Subcutaneous abdominal adipose tissue (tissue), 5 donors: ENCODE results near the gene POLK.

Source experiments
- H3K27ac ChIP-seq: one replicate; pipeline ENCODE4 v1.7.0; 2013; ENCODE audit warnings: low read depth, mild to moderate bottlenecking, inconsistent platforms, low read length, moderate library complexity
- H3K27me3 ChIP-seq, 5 donors: one replicate each; pipeline ENCODE4 v1.7.0; 2013; ENCODE audit warnings: low read length in 5 of 5, inconsistent platforms in 1 of 5; ENCODE audit not compliant: control insufficient read depth in 5 of 5, insufficient read depth in 4 of 5
- H3K36me3 ChIP-seq, 5 donors: one replicate each; pipeline ENCODE4 v1.7.0; 2013; ENCODE audit warnings: low read length in 5 of 5; ENCODE audit not compliant: control insufficient read depth in 5 of 5, insufficient read depth in 5 of 5
- H3K4me1 ChIP-seq, 5 donors: one replicate each; pipeline ENCODE4 v1.7.0; 2013; ENCODE audit warnings: low read length in 5 of 5, mild to moderate bottlenecking in 3 of 5, moderate library complexity in 1 of 5; ENCODE audit not compliant: control insufficient read depth in 5 of 5, insufficient read depth in 5 of 5
- H3K4me3 ChIP-seq, 5 donors: one replicate each; pipeline ENCODE4 v1.7.0; 2013; ENCODE audit warnings: low read length in 5 of 5, low read depth in 1 of 5
- H3K9ac ChIP-seq, 5 donors: one replicate each; pipeline ENCODE4 v1.7.0; 2013; ENCODE audit warnings: low read length in 5 of 5, mild to moderate bottlenecking in 4 of 5, moderate library complexity in 3 of 5
- H3K9me3 ChIP-seq, 5 donors: one replicate each; pipeline ENCODE4 v1.7.0; 2013; ENCODE audit warnings: low read length in 5 of 5; ENCODE audit not compliant: control insufficient read depth in 5 of 5
- donor health status: healthy.
- donor health status: healthy.
- donor health status: healthy.
- donor health status: healthy.
- donor health status: healthy.

The POLK gene

GRCh38 chr5:75534734-75535133 is 23.0 kb downstream of the POLK start:
- no peak overlapping the region for H3K27ac ChIP-seq

GRCh38 chr5:75536147-75536546 is 24.5 kb downstream of the POLK start:
- Histone ChIP-seq H3K9ac (no peak overlapping the region), H3K27me3 (no peaks in the 10 kb centered on the region), H3K27ac (no peak overlapping the region), H3K9me3 (peaks cover 4 to 15% (median 8%) of the 10 kb centered on the region in 5 donors), H3K4me1 (peaks cover 0 to 11% (median 10%) of the 10 kb centered on the region in 5 donors), H3K4me3 (no peak overlapping the region), H3K36me3 (peaks cover 0 to 9% (median 3%) of the 10 kb centered on the region in 5 donors)

More at GRCh38 chr5:75534734-75535133, 23.0 kb downstream of the POLK start:
- Histone ChIP-seq H3K36me3 (peaks cover 0 to 9% (median 3%) of the 10 kb centered on the region in 5 donors), H3K9ac (no peak overlapping the region), H3K4me3 (no peak overlapping the region), H3K27me3 (no peaks in the 10 kb centered on the region), H3K4me1 (peaks cover 0 to 11% (median 10%) of the 10 kb centered on the region in 5 donors), H3K9me3 (peaks cover 4 to 15% (median 8%) of the 10 kb centered on the region in 5 donors)

- no peak overlapping the region for H3K9ac ChIP-seq
- peaks cover 4 to 15% (median 8%) of the 10 kb centered on the region in 5 donors for H3K9me3 ChIP-seq
- H3K27ac ChIP-seq = no peak overlapping the region
- H3K4me1 ChIP-seq = peaks cover 0 to 11% (median 10%) of the 10 kb centered on the region in 5 donors
- H3K4me3 ChIP-seq = no peak overlapping the region
- peaks cover 0 to 9% (median 3%) of the 10 kb centered on the region in 5 donors for H3K36me3 ChIP-seq
- no peaks in the 10 kb centered on the region for H3K27me3 ChIP-seq
Measured at GRCh38 chr5:75536694-75537360, 25.1 kb downstream of the POLK start.

- no peak overlapping the region for H3K4me3 ChIP-seq
- H3K27me3 ChIP-seq = no peaks in the 10 kb centered on the region
- no peak overlapping the region for H3K9ac ChIP-seq
- peaks cover 0 to 11% (median 10%) of the 10 kb centered on the region in 5 donors for H3K4me1 ChIP-seq
- peaks cover 4 to 14% (median 8%) of the 10 kb centered on the region in 5 donors for H3K9me3 ChIP-seq
- peaks cover 0 to 9% (median 3%) of the 10 kb centered on the region in 5 donors for H3K36me3 ChIP-seq
- no peak overlapping the region for H3K27ac ChIP-seq
Measured at GRCh38 chr5:75538211-75538610, 26.5 kb downstream of the POLK start.

- Histone ChIP-seq H3K9ac (no peak overlapping the region), H3K36me3 (peaks cover 0 to 6% (median 4%) of the 10 kb centered on the region in 5 donors), H3K4me1 (no peaks in the 10 kb centered on the region), H3K27ac (no peak overlapping the region), H3K4me3 (no peak overlapping the region), H3K9me3 (no peaks in the 10 kb centered on the region), H3K27me3 (no peaks in the 10 kb centered on the region)
Measured at GRCh38 chr5:75545131-75545530, 33.4 kb downstream of the POLK start.

GRCh38 chr5:75546830-75547229 is 35.1 kb downstream of the POLK start:
- Histone ChIP-seq H3K36me3 (peaks cover 0 to 6% (median 4%) of the 10 kb centered on the region in 5 donors), H3K27me3 (no peaks in the 10 kb centered on the region), H3K27ac (no peak overlapping the region), H3K4me3 (no peak overlapping the region), H3K9me3 (no peaks in the 10 kb centered on the region), H3K4me1 (no peaks in the 10 kb centered on the region), H3K9ac (no peak overlapping the region)

- H3K27ac ChIP-seq = no peak overlapping the region
- no peaks in the 10 kb centered on the region for H3K9me3 ChIP-seq
- H3K27me3 ChIP-seq = no peaks in the 10 kb centered on the region
- no peak overlapping the region for H3K4me3 ChIP-seq
- H3K9ac ChIP-seq = no peak overlapping the region
- no peaks in the 10 kb centered on the region for H3K4me1 ChIP-seq
- H3K36me3 ChIP-seq = peaks cover 5 to 12% (median 9%) of the 10 kb centered on the region in 5 donors
Measured at GRCh38 chr5:75547812-75548211, 36.1 kb downstream of the POLK start.

- H3K4me1 ChIP-seq = no peaks in the 10 kb centered on the region
Measured at GRCh38 chr5:75550597-75550996, 38.9 kb downstream of the POLK start.

GRCh38 chr5:75551471-75551870 is 39.8 kb downstream of the POLK start:
- no peak overlapping the region for H3K4me3 ChIP-seq
- no peak overlapping the region for H3K27ac ChIP-seq
- no peaks in the 10 kb centered on the region for H3K9me3 ChIP-seq
- no peaks in the 10 kb centered on the region for H3K4me1 ChIP-seq
- peaks cover 15 to 31% (median 21%) of the 10 kb centered on the region in 5 donors for H3K36me3 ChIP-seq
- H3K27me3 ChIP-seq = no peaks in the 10 kb centered on the region
- H3K9ac ChIP-seq = no peak overlapping the region

More at GRCh38 chr5:75550597-75550996, 38.9 kb downstream of the POLK start:
- Histone ChIP-seq H3K9me3 (no peaks in the 10 kb centered on the region), H3K9ac (no peak overlapping the region), H3K27ac (no peak overlapping the region), H3K4me3 (no peak overlapping the region), H3K36me3 (peaks cover 13 to 24% (median 19%) of the 10 kb centered on the region in 5 donors), H3K27me3 (no peaks in the 10 kb centered on the region)

GRCh38 chr5:75552764-75553163 is 41.1 kb downstream of the POLK start:
- Histone ChIP-seq H3K4me3 (no peak overlapping the region), H3K9me3 (no peaks in the 10 kb centered on the region), H3K9ac (no peak overlapping the region), H3K4me1 (no peaks in the 10 kb centered on the region), H3K27ac (no peak overlapping the region), H3K27me3 (no peaks in the 10 kb centered on the region), H3K36me3 (peaks cover 15 to 38% (median 22%) of the 10 kb centered on the region in 5 donors)
